Hematopoietic multipotent progenitor cell treated with erythropoietin and hydrocortisone succinate and interleukin-3 and kit ligand, for 6 days (in vitro differentiated cells): Measurements from ENCODE around the gene MLC1.
A peak's percentile ranks its signal among the peaks of the same experiment; 100 is the strongest.

Experiments
- DNase-seq: peaks from one replicate; pipeline ENCODE4 v3.0.0-alpha.2; 2015

MLC1 gene

DNA sequence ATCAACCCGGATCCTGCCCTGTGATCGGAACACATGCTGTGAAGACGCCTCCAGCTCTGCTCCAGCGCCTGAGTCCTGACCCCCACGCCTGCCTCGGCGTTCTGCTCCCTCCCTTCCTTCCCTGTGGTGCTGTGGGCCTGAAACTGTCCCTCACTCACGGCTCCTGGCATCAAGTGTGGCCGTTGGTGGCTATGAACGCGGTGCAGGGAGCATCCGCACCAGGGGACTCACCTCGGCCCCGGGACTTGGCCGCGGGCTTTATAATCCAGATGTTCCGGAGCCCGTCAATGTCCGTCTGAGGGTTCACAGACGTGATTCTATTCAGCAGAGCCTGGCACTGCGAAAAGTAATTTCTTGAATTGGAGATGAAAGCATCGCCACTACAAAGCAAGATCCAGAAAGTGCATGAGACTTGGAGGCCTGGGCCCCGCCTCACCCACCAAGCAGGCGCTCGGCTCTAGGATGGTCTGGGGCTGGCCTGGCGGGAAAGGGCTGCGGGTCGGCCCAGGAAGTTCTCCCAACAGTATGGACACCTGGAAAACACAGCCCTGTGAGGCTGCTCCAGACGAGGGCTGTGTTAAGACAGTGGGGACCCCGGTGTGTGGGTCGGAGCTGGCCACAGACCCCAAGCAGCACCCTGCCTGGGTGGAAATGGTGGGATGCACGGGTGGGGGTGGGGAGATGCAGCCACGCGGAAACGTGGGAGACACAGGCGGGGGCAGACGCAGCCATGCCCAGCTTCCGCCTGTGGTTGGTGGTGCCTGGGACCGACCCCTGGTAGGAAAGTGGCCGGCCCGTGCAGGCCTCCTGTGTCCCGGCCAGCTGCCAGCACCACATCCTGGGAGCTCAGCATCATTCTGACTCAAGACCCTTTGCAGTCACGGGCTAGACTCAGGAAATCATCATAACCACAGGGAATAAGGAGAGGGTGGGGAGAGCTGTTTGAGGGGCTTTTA is 50.8 kb downstream of the MLC1 start:
- no peak for DNase-seq

DNA sequence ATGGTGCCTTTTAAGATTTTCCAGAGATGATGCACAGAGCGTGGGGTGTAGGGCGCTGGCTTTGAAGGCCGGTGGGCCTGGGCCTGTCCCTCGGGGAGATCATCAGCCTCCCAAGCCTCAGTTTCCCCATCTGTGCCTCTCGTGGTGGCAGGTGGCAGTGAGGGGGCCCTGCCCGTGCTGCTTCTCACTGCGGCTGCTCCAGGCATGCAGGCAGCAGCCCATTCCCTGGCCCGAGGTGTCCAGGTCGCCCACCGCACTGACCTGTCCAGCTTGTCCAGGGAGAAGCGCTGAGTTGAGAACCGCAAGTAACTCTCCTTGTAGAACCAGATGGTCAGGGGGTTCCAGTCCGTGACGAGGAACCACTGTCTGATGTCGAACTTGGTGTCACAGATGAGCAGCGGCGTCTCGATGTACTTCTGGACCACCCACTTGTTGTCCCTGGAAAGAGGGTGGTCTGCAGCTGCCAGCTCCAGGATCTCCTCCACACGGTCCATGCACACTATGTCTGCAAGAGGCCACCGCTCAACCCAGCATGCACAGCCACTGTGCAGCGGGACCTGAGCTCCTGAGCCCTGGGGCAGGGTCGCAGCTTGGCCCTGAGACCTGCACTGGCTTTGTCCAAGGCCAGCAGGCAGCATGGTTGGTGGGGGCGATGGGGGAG is 52.2 kb downstream of the MLC1 start:
- no peak for DNase-seq

DNA sequence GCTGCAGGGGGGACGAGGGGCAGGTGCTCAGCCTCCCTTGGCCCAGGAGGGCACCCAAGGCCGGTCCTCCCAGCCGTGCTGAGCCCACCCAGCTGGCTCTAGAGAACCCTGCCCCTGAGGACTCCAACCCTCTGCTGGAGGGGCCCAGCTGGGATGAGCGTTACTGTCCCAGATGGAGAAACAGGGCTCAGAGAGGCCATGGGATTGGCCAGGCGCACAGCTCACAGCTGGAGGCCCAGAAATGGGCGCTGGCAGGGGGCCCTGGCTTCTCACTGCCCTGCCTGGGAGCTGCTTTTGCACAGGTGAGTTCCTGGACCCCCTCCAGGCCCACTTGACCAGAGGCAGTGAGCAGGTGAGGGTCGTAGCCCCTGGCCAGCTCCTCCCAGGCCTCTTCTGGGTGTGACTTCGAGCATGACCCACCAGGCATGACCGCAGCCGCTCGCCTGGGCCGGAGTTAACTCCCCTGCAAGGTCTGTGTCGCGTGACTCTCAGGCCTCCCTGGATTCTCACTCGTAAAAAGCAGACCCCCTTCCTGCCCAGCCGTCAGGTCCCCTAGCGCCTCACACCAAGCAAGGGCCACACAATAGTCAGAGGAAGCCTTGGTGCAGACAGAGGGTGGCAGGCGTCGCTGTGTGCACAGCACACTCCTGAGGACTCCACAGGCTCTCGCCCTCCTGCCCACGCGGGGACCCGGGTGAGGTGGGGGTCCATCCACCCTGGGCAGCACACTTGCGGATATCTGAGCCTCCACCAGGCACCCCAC is 52.9 kb downstream of the MLC1 start:
- no peak for DNase-seq

DNA sequence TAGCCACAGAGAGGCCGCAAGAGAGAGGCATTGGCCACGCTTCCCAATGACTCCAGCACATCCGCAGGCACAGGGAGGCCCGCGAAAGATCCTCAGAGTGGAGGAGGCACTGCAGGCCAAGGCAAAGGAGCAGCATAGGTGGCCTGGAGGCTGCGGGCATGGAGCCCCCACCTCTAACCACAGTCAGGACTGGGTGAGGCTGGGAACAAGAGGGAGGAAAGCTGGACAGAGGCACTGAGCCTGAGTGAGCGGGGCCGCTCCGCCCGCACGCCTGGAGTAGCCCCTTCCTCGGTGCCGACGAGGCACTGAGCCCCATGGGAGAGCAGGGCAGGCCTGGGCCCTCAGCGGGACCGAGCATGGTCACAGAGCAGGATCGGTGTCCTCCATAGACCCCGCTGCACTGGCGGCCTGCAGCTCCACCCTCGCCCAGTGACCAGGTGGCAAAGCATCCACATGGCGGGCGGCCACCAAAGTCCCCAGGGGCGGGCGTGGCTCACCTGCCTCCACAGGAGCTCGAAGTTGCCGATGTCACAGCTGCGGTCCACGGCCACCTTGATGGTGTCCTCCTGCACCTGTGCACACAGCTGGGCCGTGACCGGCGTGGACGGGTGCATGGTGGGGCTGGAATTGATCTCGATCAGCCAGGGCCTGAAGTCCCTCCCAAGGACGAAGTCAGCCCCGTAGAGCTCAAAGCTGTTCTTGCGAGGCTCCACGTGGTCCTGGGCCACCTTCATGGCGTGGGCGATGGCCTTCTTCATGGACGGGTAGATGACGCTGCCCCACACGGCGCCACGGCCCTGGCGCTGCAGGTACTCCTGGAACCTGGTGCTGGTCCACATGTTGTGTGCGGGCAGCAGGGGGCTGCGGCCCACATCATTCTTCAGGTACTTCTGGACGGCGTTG is 53.8 kb downstream of the MLC1 start:
- no peak for DNase-seq

DNA sequence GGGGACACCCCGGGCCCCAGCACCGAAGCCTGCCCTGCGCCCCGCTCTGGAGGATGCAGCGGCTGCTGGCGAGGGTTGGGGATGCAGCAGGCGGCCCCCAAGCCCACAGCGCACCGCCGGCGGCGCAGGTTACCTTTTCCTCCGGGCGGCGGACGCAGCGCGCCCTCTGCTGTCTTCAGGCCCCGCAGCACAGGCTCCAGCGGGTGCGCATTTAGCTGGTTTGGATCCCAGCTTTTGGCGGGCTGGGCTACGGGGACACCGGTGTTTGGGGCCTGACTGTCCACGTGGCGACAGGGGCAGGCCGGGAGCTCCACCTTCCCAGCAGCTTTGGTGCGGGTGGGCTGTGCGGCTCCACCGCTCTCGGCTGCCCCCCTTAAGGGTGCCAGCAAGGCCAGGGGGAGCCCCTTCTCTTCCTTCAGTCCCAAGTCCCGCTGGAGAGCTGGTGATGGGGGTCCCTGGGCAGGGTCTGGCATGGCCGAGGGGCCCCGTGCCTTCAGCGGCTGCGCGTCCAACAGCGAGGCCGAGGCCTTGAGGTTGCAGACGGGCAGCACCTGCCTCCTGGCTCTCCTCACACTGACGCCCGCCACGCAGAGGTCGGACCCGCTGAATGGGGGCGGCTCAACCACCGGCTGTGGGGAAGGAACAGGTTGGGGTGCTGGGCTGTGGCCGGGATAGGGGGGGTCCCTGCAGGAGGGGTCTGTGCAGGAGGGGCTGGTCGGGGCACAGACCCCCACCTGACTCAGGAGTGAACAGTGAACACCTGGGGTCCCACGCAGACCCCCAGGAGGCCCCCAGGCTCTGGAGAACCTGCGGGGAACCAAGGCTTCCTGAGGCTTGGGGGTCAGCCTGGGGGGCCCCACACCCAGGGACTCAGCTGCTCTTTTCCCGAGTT is 54.7 kb downstream of the MLC1 start:
- peak; percentile 90 for DNase-seq

DNA sequence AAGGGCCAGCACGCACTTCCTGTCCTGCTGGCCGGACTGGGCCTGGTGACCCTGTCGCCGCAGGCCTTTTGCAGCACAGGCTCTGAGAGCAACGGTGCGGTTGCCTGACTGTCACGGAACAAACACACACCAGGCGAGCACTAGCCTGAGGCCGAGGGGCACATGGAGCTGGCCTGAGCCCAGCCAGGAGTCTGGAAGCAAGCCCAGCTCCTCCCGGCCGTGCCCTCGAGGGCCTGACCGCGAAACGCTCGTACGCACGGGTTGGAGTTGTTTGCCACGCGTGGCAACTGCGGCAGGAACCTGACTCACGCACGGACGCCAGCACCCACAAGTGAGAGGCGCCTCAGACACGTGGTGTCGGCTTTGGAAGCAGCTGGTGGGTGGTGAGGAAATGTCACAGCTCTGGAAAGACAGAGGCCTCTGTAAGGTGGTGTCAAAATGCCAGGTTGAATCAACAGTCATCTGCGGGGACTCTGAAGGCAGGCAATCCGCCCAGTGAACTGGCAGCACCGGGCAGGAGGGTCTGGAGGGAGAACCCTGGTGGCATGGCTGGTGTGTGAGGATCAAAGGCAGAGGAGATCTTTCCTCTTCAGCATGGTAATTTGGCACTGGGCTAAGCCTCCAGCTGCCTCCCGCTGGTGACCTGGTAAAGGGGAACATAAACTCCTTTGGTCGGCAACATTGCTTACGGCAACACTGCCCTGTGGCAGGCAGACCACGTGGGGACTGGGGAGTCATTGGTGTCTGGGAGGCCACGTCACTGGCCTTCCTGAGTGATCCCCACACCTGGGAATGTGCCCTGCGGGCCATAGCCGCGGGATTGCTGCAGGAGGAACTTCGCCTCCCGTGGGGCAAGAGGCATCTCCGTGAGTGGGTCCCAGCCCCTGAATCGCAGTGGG is 57.3 kb downstream of the MLC1 start:
- peak; percentile 36 for DNase-seq

DNA sequence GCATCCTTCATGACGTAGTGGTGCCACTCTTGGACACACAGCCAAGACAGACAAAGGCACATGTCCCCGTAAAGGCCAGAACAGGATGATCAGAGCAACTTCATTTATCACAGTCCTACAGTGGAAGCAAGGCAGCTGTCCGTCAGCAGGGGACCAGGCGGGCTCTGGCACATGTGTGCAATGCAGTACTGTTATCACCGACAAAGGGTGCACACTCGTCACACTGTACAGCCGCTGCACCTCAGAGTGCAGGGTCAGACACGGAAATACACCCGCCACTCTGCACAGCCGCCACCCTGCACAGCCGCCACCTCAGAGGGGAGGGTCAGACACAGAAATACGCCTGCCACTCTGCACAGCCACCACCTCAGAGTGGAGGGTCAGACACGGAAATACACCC is 59.2 kb downstream of the MLC1 start:
- no peak for DNase-seq

DNA sequence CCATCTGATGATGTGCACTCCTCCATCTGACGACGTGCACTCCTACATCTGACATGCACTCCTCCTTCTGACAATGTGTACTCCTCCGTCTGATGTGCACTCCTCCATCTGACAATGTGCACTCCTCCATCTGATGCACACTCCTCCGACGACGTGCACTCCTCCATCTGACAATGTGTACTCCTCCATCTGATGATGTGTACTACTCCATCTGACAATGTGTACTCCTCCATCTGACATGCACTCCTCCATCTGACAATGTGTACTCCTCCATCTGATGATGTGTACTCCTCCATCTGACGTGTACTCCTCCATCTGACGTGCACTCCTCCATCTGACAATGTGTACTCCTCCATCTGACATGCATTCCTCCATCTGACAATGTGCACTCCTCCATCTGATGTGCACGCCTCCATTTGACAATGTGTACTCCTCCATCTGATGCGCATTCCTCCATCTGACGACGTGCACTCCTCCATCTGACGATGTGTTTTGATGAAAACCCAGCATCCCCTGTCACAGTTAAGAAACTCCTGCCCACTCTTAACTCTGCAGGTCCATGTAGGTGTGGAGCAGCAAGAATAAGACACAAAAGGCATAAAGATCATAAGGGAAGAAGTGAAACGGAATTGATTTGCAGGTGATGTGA is 62.9 kb downstream of the MLC1 start:
- no peak for DNase-seq

DNA sequence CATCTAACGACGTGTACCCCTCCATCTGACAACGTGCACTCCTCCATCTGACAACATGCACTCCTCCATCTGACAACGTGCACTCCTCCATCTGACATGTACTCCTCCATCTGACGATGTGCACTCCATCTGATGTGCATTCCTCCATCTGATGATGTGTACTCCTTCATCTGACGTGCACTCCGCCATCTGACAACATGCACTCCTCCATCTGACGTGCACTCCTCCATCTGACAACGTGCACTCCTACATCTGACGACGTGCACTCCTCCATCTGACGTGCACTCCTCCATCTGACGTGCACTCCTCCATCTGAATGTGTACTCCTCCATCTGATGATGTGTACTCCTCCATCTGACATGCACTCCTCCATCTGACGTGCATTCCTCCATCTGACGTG is 64.6 kb downstream of the MLC1 start:
- no peak for DNase-seq

DNA sequence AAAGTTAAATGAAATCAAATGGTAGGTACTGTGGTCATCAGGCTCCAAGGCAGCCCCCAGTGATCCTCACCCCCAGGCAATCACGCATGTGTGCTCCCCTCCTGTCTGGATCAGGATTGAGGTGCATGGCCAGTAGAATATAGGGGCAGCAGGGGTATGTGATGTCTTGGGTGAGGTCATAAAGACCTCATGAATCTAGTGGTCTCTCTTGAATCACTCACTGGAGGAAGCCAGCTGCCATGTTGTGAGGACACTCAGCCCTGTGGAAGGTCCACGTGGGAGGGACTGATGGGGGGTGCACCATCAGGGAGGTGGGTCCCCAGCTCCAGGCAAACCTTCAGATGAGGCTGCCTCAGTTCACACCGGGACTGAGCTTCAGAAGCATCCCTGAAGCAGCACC is 65.9 kb downstream of the MLC1 start:
- no peak for DNase-seq

DNA sequence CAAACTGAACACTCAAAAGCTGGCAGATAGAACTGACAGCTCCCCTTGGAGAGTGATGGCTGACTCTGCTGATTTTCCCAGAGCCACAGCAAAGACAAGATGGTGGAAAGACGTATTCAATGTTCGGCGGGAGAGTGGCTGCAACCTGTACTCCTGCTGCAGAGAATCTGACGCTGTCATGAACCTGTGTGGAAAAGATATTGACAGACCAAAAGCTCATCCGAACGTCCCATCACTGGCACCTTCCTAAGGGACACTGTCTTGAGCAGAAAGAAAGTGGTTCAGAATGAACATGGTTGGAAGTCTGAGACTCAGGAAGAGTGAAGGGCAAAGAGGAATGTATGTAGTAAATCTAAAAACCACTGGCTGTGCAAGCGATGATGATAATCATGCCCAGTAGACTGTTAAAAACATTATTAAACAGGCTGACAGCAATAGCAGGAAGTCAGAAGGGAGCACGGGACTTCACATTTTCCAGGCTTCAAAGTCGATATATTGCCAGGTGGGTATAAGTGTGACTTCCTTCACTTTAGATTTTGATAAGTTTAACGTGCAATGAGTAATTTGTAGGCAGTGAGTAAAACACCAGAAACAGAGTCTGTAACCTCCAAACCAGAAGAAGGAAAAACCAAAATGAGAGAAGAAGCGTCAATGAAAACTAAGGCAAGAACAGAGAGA is 66.5 kb downstream of the MLC1 start:
- no peak for DNase-seq

DNA sequence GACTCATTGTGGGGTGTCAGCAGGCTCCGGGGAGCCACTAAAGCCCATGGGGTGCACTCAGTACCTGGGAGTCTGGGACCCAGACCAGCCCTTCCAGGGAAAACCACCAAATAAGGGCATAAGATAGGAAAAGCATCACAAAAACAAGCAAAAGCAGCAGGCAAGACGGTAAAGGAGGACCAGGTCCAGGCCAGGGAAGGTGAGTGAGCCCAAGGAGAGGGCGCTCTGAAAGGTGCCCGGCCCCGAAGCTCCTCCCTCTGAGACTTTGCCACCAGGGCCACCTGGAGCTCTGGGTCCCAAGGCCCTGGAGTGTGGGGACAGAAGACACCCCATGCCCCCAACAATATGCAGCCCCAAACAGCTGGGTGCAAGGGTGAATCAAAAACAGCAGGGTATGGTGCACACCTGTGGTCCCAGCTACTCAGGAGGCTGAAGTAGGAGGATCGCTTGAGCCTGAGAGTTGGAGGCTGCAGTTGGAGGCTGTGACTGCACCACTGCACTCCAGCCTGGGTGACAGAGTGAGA is 67.5 kb downstream of the MLC1 start:
- DNase-seq, result no peak

DNA sequence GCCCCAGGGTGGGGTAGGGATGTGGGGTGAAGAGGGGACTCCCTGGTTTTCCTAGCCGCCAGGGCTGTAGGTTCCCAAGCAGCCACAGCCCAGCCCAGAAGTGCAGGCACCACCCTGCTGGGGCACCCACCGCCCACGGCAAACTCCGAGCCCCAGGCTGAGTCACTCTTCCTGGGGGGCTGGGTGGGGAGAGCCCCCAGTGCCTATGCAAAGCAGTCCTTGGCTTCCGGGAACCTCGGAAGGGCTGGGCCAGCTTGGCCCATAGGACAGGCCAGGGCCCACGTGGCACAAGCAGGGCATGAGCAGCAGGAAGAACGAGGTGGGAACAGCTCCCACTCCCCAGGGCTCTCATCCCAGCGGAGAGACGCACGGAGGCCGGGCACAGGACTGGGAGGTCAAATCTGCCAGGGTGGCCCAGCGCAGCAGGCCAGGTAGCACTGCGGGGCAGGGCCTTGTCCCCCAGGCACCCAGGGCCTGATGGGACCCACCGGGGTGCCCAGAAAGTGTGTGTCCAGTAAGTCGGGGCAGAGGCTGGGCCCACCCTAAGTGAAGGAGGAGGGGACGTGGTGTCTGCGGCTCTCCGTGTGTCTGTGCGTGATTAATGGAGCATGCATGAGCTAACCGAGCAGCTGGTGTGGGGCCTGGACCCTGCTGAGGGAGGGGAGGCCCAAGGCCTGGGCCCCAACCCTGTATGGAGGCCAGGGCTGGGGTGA is 68.1 kb downstream of the MLC1 start:
- DNase-seq, result no peak

DNA sequence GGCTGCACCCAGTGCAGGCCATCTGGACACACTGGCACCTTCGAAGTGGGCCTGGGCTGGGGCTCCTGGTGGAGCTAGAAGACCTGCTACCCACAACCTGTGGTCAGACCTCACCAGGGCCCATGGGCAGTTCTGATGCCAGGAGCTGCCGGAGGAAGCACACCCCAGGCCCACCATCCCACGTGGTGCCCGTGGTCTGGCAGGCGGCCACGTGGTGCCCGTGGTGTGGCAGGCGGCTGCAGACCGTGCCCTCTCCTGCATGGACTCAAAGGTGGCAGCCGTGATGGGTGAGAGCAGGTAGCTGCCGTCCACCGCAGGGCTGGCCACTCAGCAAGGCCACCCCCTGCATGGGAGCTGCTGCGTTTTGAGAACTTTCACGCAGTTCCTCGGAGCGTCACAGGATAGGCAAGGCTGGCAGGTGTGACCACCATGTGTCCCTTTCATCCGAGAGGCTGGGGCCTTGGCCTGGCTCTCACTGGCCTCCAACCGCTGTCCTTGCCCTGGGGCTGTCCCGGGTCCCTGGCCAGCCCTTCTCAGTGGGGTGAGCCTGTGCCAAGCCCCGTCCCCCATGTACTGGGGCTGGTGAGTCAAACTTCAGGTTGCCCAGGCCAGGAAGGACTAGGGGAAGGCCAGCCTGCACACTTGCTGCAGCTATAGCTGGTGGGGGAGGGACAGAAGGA is 68.8 kb downstream of the MLC1 start:
- no peak for DNase-seq

DNA sequence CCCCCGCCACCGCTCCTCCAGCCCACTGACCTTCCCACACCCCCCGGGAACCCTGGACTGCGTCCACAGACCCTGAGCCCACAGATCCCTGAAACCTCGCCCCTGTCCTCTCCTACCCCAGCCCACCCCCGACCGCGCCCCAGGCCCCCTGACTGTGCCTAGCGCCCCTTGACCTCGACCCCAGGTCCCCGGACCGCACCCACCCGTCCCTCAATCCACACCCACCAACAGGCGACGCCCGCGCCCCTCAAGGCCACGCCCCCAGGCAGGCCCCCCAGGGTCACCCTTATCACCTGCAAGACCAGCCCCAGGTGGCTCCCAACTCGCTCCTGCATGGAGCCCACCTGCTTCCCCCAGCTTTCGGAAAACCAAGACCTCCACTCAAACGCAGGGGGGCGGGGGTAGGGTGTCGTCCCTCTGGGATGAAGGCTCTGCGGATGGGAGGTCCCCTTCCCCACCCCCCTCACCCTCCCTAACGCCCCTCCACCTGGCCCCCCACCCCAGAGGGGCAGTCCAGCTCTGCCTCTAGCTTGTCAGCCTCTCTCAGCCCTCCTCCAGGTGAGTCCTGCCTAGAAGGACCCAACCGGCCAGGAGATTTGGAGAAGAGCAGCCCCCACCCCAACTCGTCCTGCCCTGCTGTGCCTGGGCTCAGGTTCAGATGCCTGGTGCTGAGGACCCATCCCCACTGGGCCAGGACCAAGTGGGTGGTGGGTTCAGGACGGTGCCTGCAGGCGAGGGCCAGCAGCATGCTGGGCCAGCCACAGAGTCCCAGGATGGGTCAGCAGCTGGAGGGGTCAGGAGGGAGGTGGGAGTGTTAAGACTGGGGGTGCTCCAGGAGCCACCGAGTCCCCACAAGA is 69.5 kb downstream of the MLC1 start:
- no peak for DNase-seq

DNA sequence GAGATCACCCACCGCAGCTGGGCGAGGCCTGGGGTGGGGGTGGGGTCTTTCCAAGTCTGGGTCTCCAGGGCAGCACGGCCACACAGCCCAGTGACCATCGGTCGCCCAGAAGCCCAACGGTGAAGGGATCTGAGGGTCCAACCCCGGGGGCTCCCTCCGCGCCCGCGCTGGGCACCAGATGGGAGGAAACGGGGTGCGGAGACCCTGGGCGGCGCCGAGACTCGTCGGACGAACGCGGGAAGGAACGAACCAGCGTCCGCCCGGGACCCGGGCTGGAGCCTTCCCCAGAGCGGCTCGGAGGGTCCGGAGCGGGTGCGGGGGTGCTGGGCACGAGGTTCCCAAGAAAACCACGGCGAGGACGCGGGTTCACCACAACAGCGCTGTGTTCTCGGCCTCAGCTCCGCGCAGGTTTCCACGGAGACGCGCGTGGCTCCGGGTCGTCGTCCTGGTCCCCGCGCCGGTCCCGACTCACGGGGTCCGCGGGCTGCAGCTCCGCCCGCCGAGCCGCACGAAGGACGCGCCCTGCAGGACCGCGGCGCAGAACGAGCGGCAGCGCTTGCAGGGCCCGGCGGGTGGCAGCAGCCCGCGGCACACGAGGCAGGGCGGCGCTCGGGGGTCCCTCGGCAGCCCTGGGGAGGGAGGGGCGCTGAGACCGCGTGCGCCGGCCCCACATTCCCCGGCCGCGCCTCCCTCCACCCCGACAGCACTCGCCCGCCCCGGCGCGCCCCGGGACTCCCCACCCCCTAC is 70.4 kb downstream of the MLC1 start:
- no peak for DNase-seq
